Measurements from ENCODE around the gene CCDC34. TPM values are rescaled to one million over a fixed set of nuclear protein-coding genes. Genes with fewer than 3 reads are reported as not detected.

Gene CCDC34
- total RNA-seq, 1 donor from 2014 or later, result 30.6 TPM

DNA sequence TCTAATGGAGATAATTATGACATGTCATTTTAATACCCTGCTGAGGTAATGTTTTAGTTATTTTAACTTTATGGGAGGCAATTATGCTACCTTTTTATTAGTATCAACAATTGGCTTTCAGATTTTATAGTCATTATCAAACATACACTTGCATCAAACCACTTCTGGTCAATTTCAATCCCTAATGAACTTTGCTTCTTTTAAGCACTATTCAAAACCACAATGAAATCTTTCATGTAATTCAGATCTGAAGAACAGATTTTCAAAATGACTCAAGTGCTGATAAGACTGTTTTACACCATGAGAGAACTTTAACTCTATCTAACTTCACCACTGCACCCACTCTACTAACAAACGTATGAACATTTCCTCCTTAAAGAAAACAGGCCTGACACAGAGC, 25.9 kb upstream of the CCDC34 start:
- H3K4me3 ChIP-seq, result no peak overlapping the region
- Mint-ChIP-seq H3K4me3 (no peak overlapping the region), H3K4me1 (peaks cover 64% of the 10 kb centered on the region), H3K36me3 (peaks cover 6% of the 10 kb centered on the region), H3K27ac (no peak overlapping the region), H3K9me3 (no peaks in the 10 kb centered on the region), H3K27me3 (ENCODE audit: insufficient read depth, low read depth) (no peaks in the 10 kb centered on the region)
- H3K79me2 ChIP-seq (ENCODE audit: low read depth), result peaks cover 75% of the 10 kb centered on the region
- peaks cover 67% of the 10 kb centered on the region for H3F3A ChIP-seq (ENCODE audit: low read depth)
- no peak overlapping the region for H2AFZ ChIP-seq (replicated peaks)
- peaks cover 77% of the 10 kb centered on the region for H3K4me1 ChIP-seq
- peaks cover 34% of the 10 kb centered on the region for H3K36me3 ChIP-seq
- TF ChIP-seq EZH2phosphoT487 (IDR thresholded peaks at IDR 0.05), result no peak
- no peak for TF ChIP-seq EZH2 (IDR thresholded peaks at IDR 0.05)
- TF ChIP-seq, protein P1, sequence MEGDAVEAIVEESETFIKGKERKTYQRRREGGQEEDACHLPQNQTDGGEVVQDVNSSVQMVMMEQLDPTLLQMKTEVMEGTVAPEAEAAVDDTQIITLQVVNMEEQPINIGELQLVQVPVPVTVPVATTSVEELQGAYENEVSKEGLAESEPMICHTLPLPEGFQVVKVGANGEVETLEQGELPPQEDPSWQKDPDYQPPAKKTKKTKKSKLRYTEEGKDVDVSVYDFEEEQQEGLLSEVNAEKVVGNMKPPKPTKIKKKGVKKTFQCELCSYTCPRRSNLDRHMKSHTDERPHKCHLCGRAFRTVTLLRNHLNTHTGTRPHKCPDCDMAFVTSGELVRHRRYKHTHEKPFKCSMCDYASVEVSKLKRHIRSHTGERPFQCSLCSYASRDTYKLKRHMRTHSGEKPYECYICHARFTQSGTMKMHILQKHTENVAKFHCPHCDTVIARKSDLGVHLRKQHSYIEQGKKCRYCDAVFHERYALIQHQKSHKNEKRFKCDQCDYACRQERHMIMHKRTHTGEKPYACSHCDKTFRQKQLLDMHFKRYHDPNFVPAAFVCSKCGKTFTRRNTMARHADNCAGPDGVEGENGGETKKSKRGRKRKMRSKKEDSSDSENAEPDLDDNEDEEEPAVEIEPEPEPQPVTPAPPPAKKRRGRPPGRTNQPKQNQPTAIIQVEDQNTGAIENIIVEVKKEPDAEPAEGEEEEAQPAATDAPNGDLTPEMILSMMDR (IDR thresholded peaks at IDR 0.05), result no peak
- peak overlapping the region; percentile 97 for H3K27ac ChIP-seq
- no peak overlapping the region for H3K9ac ChIP-seq
- no peaks in the 10 kb centered on the region for H3K27me3 ChIP-seq
- peaks cover 29% of the 10 kb centered on the region for H4K20me1 ChIP-seq (ENCODE audit: low read depth)
- peak overlapping the region; percentile 73 for H3K4me2 ChIP-seq
- DNase-seq (ENCODE audit: low spot score), result no peak
- no peaks in the 10 kb centered on the region for H3K9me3 ChIP-seq (ENCODE audit: low read depth)

- peaks cover 65% of the 10 kb centered on the region for H3F3A ChIP-seq (ENCODE audit: low read depth)
- peak overlapping the region; percentile 1 for H3K4me3 ChIP-seq
- H3K27ac ChIP-seq, result peak overlapping the region; percentile 97
- no peaks in the 10 kb centered on the region for H3K27me3 ChIP-seq
- H3K4me1 Mint-ChIP-seq, result peaks cover 58% of the 10 kb centered on the region
- H3K79me2 ChIP-seq (ENCODE audit: low read depth), result peaks cover 79% of the 10 kb centered on the region
- H3K4me3 Mint-ChIP-seq, result no peak overlapping the region
- no peak for TF ChIP-seq EZH2phosphoT487 (IDR thresholded peaks at IDR 0.05)
- TF ChIP-seq, protein P1 (IDR thresholded peaks at IDR 0.05), result no peak
- no peak for TF ChIP-seq EZH2 (IDR thresholded peaks at IDR 0.05)
- peak overlapping the region; percentile 73 for H3K4me2 ChIP-seq
- no peak overlapping the region for H2AFZ ChIP-seq (replicated peaks)
- no peaks in the 10 kb centered on the region for H3K27me3 Mint-ChIP-seq (ENCODE audit: insufficient read depth, low read depth)
- H3K36me3 Mint-ChIP-seq, result peaks cover 6% of the 10 kb centered on the region
- H3K36me3 ChIP-seq, result peaks cover 42% of the 10 kb centered on the region
- H4K20me1 ChIP-seq (ENCODE audit: low read depth), result peaks cover 29% of the 10 kb centered on the region
- H3K9me3 Mint-ChIP-seq, result no peaks in the 10 kb centered on the region
- H3K9me3 ChIP-seq (ENCODE audit: low read depth), result no peaks in the 10 kb centered on the region
- peaks cover 68% of the 10 kb centered on the region for H3K4me1 ChIP-seq
- no peak overlapping the region for H3K27ac Mint-ChIP-seq
- no peak overlapping the region for H3K9ac ChIP-seq
- DNase-seq (ENCODE audit: low spot score), result no peak
Observed at GRCh38 chr11:27388001-27388400, 25.0 kb upstream of the CCDC34 start.

DNA sequence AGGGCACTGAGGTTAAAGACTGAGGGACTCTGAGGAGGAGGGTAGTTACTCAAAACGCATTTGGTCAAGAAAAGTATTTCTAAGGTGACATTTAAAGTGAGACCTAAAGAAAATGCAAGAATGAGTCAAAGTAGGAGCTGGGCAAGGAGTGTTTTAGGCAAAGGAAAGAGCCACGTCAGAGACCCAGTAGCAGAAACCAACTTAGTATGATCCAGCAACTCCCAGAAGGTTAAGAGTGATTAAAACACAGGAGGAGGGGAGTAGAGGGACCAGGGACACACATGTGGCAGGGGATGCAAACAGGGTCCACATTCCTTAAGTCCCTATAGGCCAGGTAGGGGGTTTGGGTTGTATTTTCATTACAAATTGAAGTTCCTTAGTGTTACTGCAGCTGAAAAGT, 24.3 kb upstream of the CCDC34 start:
- no peaks in the 10 kb centered on the region for H3K27me3 ChIP-seq
- peaks cover 29% of the 10 kb centered on the region for H4K20me1 ChIP-seq (ENCODE audit: low read depth)
- no peaks in the 10 kb centered on the region for H3K27me3 Mint-ChIP-seq (ENCODE audit: insufficient read depth, low read depth)
- H3K9me3 Mint-ChIP-seq, result no peaks in the 10 kb centered on the region
- no peaks in the 10 kb centered on the region for H3K9me3 ChIP-seq (ENCODE audit: low read depth)
- H3F3A ChIP-seq (ENCODE audit: low read depth), result peaks cover 62% of the 10 kb centered on the region
- TF ChIP-seq, protein P1 (IDR thresholded peaks at IDR 0.05), result no peak
- TF ChIP-seq EZH2phosphoT487 (IDR thresholded peaks at IDR 0.05) (no peak), EZH2 (IDR thresholded peaks at IDR 0.05) (no peak)
- H3K36me3 Mint-ChIP-seq, result peaks cover 6% of the 10 kb centered on the region
- H3K9ac ChIP-seq, result no peak overlapping the region
- H2AFZ ChIP-seq (replicated peaks), result no peak overlapping the region
- no peak overlapping the region for H3K4me3 ChIP-seq
- H3K79me2 ChIP-seq (ENCODE audit: low read depth), result peaks cover 85% of the 10 kb centered on the region
- H3K4me1 Mint-ChIP-seq, result peaks cover 51% of the 10 kb centered on the region
- peaks cover 63% of the 10 kb centered on the region for H3K4me1 ChIP-seq
- H3K4me2 ChIP-seq, result peak overlapping the region; percentile 73
- H3K36me3 ChIP-seq, result peaks cover 43% of the 10 kb centered on the region
- H3K27ac ChIP-seq, result peak overlapping the region; percentile 97
- H3K4me3 Mint-ChIP-seq, result no peak overlapping the region
- DNase-seq (ENCODE audit: low spot score), result no peak
- H3K27ac Mint-ChIP-seq, result no peak overlapping the region

Measured in neural progenitor cell (in vitro differentiated cells).